GM18951 (cell line): ENCODE data around the gene ABHD6.
"Not testable (repeated sequence)": the region's sequence is repeated elsewhere in the genome, so short reads cannot be mapped to it uniquely, and the experiment has no call there.

Experiments used
- POLR2A ChIP-seq: IDR thresholded peaks from 4 replicates; pipeline ENCODE4 v1.6.1; 2011; ENCODE audit warnings: mild to moderate bottlenecking; ENCODE audit not compliant: insufficient read length, insufficient read depth; ENCODE audit errors: extremely low read depth
- in situ Hi-C: fragments of 300-500 bp; cut with MboI; formaldehyde crosslinking; loops from one replicate; pipeline ENCODE4 v1.12.0; 2022; ENCODE audit warnings: low sequenced_read_pairs, mixed read lengths, inconsistent platforms; ENCODE audit not compliant: unreplicated experiment

The ABHD6 gene

DNA sequence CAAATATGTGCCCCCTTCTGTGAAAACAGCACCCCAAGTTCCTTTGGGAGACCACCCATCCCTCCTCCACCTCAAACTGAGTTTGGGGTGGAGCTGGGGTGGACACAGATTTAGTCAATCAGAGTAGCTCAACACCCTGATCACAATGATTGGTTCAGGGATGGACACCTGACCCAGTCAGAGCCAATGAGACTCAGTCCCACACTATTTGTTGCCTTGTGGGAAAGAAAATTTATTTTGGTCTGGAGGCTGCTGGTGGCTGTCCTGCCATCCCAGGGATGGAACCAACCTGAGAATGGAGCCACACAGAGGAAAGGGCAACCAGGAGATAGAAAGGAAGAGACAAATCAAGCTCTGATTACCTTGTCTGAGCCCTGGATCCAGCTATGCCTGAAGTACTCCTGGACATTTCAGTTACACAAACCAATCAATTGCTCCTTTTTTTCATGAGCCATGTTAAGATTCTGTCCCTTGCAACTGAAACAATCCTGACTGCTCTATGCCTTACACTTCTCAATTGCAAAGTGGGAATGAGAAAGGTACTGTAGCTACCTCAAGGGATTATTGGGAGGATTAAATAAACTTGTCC, 37.4 kb upstream of the ABHD6 start:
- TF ChIP-seq POLR2A, result no peak
- in situ Hi-C loops, result no loop called here

GRCh38 chr3:58200846-58201355, 36.7 kb upstream of the ABHD6 start:
- in situ Hi-C loops, result no loop called here
- TF ChIP-seq POLR2A, result no peak

- in situ Hi-C loops, result not testable (repeated sequence)
These were observed 36.1 kb upstream of the ABHD6 start for GRCh38 chr3:58201451-58201850.

- in situ Hi-C loops, result no loop called here
- TF ChIP-seq POLR2A, result no peak
These were observed 34.7 kb upstream of the ABHD6 start for GRCh38 chr3:58202917-58203360.

GRCh38 chr3:58203541-58203940, 34.1 kb upstream of the ABHD6 start:
- in situ Hi-C loops, result no loop called here
- TF ChIP-seq POLR2A, result no peak

DNA sequence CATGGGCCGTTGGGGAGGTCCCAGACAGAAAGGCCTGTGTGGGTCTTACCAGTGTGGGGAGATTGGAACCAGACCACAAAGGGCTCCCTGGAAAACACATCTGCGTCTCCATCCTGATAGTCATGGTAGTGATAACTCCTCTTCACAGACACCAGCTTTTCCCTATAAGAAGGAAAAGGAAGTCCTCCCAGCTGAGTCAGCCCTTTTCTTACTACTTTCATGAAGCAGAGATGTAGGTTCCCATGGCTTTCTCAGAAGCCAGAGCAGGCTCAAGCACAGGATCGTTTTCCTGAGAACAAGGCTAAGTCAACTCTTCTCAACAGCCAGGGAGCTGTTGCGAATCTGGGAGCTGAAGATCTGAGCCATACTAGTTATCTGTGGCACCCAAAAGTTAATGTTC, 32.9 kb upstream of the ABHD6 start:
- TF ChIP-seq POLR2A, result no peak
- in situ Hi-C loops, result no loop called here

DNA sequence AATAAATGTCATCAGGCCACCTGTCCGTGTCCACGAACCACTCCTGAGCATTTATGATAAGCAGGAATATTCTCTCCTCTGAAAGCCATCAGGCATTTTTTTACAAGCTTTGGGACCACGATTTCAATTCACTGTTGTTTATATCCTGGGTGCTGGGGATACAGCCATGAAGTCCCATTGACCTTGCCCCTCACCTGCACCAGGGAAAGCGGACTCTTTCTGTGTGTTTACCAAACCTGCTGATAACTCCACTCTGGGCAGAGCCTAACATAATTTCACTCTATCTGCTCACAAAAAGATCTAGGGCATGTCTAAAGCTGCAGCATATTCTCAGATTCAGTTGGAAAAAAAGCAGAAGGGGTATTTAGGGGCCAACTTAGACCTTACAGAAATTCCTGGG, 31.6 kb upstream of the ABHD6 start:
- no peak for TF ChIP-seq POLR2A
- in situ Hi-C loops, result no loop called here

- TF ChIP-seq POLR2A, result no peak
- in situ Hi-C loops, result no loop called here
These were observed 31.1 kb upstream of the ABHD6 start for GRCh38 chr3:58206406-58207011.

GRCh38 chr3:58207954-58208353, 29.6 kb upstream of the ABHD6 start:
- in situ Hi-C loops, result no loop called here
- no peak for TF ChIP-seq POLR2A

DNA sequence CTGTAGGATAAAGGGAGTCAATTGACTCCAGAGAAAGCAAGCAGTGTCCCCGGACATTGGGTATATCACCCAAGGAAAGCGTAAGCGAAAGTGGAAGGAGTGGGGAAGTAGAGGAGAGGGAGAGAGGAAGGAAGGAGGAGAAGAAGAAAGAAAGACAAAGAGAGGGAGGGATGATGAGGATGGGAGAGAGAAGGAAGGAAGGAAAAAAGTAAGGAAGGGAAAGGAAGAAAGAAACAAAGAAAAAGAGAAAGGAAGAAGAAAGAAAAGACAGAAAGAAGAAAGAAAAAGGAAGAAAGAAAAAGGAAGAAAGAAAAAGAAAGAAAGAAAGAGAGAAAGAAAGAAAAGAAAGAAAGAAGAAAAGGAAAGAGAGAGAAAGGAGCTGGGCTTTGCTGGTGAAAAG, 27.7 kb upstream of the ABHD6 start:
- TF ChIP-seq POLR2A, result no peak
- in situ Hi-C loops, result no loop called here

GRCh38 chr3:58210761-58211460, 26.7 kb upstream of the ABHD6 start, which contains the start of gene DNASE1L3:
TSS of gene DNASE1L3 (minus strand) at chr3:58210972. CDS start at chr3:58210906, 66 bp downstream.
- in situ Hi-C loops, result no loop called here
- no peak for TF ChIP-seq POLR2A

DNA sequence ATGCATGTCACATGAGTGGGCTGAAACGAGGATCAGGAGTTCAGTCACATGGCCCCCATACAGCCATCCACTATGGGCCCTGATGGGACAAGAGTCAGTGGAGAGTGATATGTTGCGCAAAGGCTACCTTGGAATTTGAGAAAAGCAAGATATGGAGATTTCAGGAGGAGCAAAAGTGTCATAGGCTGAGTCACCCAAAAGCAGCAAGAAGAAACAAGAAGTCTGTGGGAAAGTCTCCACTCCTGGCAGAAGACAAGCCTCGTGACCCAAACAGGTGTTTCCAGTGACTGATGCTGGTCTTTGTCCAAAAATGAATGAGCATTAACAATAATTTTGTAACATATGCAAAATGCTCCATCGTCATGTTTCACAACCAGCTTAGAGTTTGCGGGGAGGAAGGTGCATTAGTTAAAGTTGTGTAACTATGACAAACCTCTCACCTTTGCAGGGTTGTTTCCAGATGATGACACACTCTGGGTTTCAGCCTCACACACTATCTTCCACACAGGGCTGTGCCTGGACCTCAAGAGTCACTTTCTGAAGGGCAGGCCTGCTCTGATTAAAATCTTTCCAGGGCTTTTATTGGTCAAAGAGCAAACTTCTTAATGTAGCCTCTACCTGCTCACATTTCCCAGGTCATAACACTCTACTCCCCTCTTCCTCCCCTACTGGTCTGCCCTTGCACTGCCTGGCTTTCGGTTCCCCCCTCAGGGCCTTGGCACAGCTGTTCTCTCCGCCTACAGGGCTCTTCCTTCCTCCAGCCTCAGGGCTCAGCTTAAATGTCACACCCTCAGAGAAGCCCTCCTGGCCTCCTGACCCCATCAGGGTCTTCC, 22.9 kb upstream of the ABHD6 start:
- in situ Hi-C loops, result no loop called here
- TF ChIP-seq POLR2A, result peak; percentile 24
